Stimulated activated CD8-positive, alpha-beta memory T cell treated with anti-CD3 and anti-CD28 coated beads, Interleukin-12 subunit alpha, Interleukin-12 subunit beta, amount 100 ng/mL, for 1 hour (primary cell): ENCODE data around the gene PCGF2.

Experiments used
- DNase-seq: peaks from one replicate; pipeline ENCODE4 v3.0.0-alpha.2; 2020; ENCODE audit warnings: low read depth

PCGF2 gene

DNA sequence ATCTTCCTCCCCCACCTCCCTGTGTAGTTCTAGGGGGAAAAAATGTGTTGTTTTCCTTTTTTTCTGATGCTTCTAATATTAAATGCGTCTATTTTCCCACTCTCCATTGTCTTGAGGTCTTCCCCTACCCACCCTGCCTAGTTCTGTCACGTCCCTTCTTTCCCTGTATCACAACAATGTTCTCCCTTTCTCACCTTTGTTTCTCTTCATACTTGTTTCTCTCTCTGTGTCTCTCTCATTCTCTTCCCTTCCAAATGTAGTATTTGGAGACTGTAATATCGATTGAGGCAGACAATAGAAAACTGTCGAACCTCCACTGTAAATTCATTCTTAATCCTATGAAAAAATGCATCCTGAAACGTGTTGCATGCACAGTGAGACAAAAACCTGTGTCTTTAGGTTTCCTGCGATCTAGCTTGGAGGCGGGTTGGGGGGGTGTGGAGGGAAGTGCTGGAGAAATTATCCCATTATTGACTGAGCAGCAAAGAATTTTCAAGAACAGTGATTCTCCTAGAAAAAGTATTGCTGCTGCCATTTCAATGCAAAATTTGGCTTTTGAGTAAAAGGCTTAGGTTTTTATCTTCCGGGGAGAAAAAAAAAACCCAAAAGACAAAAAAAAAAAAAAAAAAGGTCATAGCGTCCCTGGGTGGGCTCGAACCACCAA, 3.1 kb upstream of the PCGF2 start:
- no peak for DNase-seq

DNA sequence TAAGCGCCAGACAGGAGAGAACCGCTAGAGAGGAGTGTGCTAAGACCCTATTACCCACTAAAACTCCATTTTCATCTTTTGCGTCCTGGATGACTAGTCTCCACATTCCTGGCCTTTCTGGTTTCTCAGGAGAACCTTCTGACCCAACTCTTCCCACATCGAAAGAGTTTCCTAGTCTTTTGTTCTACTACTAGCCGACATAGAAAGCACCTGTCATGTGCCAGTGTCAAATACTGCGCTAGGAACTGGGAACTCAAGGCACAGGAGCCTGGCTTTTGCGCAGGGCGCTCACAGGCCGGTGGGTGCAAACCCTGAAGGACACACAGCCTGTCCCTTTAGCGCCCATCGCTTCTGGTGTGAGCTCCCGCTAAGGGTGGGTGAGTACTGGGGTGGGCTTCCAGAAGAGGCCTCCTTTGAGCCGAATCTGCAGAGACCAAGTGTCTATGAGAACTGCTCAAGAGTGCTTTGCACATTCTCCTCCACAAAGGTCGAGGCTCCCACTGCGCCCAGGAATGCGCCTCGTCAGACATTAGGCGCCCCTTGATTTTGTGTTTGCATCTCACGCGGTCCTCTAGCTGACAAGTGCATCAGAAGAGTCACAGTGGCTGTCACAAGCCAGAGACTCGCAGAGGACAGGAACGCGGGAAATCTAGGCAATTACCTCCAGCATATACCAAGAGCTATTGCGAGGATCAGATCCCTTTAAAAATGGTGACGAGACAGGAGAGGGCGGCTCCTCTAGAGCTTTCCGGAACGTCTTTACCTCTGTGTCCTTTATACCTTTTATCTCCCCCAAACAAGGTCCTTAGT, 2.4 kb upstream of the PCGF2 start:
- no peak for DNase-seq

DNA sequence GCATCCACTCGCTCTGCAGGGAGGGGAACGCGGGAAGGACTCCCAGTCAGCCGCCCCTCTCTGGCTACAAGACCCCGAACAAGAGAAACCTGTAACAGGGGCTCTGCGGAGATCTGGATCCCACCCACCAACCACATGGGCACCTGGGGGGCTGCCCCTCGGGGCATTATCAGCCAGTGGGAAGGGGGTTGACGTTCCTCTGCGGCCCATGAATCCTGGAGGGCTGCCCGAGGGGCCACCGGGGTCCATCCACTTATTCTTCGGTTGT, 1.8 kb upstream of the PCGF2 start:
- no peak for DNase-seq

DNA sequence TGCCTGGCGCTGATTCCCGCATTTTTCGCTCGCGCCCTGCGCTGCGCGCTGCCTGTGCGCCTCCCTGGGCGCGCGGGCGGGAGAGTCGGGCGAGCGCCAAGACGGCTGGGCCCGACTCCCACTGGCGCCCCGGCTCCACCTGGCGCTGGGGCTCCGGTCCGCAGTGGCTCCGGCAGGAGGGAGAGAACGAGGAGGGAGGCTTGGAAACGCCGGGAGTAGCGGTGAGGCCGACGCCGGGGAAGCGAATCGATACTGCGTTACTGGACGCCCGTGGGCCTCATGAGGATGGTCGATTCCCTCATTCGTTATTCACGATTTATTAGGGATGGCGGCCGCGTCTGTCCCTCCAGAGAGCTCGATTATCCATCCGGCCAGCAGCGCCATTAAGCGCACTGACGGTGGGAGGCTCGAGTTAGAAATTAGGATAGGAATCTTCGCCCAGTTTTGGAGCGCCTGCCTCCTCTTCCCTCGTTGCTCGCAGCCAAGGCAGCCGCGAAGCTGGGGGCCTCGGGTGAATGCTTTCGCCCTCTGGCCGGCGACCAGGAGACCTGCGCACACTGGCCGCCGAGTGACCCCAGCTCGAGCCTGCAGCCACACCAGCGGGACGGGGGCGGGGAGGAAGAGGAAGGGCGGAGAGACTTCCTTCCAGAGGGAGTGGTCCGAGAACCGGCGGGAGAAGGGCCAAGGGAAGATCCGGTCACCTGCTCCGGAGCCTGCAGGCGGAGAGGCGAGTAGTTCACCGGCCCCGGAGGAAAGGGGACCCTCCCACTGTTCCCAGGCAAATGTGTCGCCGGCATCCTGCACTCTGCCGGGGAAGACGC, 1.3 kb upstream of the PCGF2 start:
- DNase-seq, result no peak

DNA sequence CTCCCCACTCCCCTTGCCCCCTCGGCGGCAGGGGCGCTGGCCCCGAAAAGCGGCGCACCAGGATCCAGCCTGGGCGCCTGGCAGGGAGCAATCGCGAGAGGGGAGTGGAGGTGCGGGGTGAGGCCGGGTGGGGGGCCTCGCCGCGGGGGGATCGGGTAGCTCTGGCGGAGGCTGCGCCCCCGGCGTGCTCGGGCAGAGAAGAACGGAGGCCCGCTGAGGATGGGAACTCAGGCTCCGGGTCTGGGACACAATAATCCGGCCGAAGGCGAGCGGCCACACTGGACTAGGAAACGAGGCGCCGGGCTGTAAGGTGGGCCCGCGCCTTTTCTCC, 721 bp upstream of the PCGF2 start:
- DNase-seq, result no peak

DNA sequence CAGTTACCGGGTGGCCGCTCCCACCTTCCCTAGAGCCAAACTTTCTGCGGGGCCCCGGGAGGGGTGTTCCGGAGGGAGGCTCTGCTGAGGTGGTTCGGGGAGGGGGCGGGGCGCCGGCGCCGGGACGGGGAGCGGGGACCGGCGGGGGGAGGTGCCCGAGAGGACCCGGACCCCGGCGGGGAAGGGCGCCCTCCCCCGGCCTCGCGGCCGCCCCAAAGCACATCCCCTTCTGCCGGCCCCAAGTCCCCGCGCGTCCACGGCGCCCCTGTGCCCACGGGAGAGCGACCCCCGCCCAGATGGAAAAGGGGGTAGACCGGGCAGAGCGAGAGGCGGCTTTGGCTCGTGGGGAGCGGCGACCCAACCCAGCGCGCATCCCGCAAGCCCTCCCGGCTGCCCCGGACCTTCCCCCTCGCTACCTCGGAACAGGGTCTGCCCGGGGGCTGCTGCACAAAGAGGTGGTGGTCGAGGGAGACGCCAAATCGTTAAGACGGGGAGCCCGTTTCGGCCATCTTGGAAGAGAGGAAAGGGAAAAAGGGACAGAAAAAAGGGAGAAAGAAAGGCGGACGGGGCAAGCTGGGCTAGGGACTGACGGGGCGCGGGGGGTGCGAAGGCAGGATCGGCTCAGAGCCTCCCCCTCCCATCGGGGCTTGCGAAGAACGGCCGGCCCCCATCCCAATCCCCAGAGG, 530 bp downstream of the PCGF2 start:
- DNase-seq, result no peak

DNA sequence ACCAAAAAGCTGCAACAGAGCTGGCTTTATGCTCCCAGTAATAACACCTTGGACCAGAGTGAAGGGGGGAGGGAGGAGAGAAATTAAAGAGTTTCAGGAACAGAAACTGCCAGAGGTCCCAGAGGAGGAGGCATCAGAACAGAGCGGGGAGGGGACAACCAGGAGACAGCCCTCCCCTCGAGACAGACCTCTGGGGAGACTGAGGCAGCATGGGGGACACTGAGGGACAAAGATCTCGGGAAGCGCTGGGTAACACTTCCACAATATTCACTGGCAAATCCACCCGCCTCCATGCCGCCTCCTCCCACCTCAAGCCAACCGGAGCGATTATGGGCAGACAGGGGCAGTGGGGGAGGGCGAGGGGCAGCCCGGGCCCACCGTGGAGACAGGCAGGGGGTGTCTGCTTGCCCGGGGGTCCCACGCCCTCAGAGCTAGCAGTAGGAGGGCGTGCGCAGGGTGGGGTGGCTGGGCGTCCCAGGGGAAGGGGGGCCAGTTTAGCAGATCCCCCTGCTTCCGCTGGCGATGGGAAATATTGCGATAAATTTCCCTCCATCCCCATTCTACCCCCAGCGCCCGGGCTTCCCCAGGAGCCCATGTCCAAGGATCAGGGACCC, 1.2 kb downstream of the PCGF2 start:
- no peak for DNase-seq

DNA sequence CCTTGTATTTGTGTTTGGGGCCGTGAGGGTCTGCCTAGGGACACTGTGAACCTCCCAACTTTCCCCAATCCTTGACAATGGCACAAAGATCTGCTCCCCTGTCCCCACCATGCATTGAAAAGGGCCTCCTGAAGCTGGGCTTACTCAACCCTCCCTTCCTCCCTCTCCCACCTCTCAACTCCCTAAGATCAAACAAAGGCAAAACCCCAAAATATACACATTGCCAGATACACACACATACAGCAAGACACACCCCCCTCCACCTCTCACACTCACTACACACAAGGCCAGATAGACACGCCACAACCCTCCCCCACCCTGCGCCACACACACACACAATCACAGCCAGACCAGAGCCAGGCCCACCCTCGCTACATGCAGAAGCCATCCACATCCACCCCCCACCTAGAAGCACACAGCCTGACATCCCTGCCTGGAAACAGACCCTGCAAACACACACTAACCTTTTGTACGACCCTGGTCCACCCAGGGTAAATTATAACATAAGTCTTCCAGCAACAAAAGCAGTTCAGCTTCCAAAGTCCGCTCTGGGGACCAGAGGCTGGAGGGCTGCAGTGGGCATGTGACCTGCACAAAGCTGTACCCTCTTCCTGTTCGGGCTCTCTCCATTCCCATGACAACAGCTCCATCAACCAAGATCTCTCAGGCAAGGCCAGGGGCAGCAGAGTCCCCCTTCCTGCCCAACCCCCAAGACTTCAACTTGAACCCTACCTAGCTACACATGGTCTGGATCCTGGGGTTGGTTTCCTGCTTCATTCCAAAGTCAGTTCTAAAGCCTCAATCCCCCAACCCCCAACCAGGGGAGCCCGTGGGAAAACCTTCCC, 1.9 kb downstream of the PCGF2 start:
- DNase-seq, result no peak

DNA sequence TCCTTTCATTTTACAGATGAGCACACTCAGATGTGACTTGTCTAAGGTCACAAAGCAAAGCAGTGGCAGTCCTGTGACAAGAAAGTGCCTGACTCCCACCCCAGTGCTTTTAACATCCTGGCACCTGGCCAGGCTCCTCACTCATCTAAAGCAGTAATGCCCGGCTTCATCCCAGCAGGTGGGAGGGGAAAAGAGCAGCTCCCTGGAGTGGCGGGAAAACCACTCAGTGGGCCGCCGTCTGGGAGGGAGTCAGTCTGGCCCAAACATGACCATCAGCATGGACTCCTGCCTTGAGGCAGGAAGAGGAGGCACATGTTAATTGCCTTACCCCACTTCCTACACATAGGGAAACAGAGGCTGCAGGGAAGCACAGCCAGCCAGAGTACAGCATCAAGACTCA, 2.6 kb downstream of the PCGF2 start:
- no peak for DNase-seq

DNA sequence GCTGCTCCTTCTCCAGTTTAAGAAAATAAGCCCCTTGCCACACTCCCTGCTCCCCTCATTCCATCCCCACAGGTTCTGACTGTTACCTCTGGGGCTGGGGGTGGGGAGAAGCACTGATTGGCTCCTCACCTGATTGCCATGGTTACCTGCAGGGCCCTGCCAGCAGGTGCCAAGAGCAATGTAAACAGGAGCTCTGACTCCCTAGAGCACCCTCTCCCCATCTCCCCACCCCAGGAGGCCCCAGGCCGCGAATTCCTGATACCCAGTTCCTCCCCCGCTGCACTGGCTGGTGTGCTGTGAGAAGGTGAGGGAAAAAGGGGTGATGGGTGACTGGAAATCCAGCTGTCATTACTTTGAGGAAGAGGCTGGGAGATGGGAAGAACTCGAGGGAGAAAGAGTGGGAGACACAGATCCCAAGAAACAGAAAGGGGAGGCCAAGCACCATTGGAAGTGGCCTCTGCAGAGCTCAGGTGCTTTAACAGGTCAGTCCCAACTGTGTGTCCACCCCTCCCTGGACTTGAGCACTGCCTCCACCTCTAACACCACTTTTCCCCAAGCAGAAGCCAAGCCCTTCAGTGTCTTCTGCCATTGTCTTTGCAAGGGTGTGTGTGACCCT, 4.5 kb downstream of the PCGF2 start:
- no peak for DNase-seq

DNA sequence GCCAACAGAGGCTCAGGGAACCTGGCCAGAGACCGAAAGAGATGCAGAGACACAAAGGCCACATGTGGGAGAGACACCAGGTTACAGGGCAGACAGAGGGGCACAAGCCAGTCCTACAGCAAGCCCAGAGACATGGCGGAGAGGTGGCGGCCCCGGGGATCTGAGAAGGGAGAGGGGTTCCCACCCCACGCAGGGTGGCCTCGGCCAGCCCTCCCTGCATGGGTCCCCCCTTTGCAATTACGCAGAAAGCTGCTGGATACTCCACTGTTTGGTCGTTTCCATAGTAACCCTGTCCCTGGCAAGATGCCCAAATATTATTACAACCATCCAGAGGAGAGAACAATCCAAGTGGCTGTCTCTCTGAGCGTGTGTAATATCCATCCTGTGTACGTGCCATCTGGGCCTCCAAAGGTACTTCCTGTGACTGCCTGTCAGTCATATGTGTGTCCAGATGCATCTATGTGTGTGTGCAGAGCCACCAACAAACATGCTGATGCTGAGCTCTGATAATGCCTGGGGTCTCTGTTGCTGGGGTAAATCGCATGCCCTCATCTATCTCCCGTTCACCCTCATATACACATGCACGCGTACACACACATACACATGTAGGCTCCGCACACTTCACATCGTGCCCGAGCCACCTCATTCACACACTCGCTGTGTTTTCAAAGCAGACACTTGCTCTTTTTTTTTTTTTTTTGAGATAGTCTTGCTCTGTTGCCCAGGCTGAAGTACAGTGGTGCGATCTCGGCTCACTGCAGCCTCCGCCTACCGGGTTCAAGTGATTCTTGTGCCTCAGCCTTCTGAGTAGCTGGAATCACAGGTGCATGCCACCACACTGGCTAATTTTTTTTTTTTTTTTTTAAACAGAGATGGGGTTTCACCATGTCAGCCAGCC, 5.5 kb downstream of the PCGF2 start:
- no peak for DNase-seq

DNA sequence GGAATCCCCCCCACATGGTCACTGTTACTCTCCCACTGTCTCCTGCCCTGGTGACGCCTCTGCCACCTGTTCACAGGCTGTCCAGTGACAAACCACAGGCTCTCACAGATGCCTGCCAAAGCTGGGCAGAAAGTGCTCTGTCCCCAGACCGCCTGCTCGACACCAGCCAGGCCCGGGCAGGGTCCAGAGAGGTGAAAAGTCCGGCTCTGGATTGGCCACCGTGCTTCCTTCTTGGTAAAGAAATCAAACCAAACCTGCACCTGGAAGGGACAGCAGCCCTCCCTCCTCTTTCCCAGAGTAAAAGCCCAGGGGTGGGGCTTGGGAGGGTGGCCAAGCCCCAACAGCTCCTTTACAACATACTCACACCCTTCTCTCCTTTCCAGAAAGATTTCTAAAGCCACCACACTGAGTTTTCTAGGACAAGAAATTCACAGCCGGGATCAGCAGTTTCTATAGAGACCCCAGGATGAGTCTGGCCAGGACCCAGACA, 6.2 kb downstream of the PCGF2 start:
- DNase-seq, result no peak

DNA sequence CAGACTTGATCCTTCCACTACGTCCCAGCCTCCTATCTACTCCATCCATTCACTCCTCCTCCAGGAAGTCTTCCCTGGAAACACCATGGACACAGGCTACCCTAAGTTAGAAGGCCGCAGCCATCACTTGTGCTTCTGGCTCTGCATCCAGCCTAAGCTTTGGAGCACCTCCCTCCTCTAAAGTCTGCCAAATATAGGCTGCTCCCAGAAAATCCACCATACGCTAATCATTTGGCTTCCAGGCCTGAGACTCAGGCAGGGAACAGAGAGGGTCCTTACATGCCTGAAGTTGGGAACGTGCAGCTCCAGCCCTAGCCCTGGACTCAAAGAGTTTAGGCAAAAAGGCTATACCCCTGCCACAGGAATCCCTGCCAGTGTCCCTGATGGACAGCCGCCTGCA, 6.7 kb downstream of the PCGF2 start:
- DNase-seq, result no peak

DNA sequence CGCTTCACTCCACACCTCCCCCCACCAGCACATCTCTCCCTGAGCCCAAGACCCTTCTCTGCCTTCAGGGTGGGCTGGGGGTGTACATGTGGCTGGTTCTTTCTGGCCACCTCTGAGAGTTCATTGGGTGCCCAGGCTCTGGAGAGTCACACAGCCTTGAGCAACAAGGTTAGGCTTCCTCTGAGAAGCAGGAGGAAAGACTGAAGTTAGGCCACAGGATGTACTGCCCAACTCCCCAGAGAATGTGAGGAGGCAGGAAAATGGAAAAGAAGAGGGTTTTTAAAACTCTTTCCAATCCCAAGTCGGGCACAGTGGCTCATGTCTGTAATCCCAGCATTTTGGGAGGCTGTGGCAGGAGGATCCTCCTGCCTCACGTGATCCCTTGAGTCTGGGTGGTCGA, 7.3 kb downstream of the PCGF2 start:
- DNase-seq, result no peak

DNA sequence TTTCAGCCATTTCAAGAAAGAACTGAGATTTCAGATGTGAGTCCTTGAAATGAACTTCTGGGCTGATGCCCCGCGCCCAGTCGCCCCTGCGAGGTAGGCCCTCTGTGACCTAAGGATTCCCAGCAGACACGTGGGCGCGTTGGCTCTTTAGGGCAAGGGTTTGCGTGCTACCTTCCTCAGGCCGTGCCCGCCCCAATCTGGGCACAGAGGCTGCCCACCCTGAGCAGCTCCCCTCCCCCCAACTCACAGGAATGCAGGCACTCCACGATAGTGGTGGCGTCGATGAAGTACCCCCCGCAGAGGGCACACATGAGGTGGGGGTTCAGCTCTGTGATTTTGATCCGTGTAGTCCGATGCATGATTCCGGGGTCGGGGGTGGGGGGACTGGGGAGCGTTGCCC, 8.1 kb downstream of the PCGF2 start:
- no peak for DNase-seq

DNA sequence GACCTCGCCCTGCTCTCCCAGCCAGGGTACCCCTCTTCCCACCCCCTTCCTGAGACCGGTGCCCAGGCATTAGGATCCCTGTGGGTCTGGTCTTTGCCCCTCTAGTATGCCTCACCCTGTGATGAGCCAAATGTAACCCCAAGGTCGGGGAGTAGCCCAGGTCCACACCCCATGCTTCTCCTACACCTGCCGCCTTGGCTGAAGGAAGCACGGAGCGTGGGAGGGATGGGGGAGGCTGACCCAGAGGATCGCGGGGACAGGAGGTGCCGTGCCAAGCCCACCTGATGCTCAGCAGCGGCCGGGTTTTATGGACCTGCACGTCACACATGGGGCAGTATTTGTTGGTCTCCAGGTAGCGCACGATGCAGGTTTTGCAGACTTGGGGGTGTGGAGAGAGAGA, 8.8 kb downstream of the PCGF2 start:
- no peak for DNase-seq

DNA sequence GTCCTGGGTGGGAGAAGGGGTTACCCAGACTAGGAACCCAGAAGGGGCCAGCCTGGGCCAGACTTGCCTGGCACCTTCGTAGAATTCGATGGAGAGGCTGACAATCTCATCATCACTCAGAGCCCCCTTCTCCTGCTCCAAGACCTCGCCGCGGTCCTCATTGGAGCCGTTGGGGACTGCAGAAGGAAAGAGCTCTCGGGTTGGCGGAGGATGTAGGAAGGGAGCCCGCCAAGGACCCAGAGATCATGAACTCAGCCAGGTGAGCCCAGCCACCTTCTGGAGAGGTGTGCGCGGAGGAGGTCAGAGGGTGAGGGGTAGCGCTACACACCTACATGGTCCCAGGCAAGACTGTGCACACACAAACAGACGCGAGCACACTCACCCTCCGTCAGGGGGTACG, 9.4 kb downstream of the PCGF2 start:
- no peak for DNase-seq

DNA sequence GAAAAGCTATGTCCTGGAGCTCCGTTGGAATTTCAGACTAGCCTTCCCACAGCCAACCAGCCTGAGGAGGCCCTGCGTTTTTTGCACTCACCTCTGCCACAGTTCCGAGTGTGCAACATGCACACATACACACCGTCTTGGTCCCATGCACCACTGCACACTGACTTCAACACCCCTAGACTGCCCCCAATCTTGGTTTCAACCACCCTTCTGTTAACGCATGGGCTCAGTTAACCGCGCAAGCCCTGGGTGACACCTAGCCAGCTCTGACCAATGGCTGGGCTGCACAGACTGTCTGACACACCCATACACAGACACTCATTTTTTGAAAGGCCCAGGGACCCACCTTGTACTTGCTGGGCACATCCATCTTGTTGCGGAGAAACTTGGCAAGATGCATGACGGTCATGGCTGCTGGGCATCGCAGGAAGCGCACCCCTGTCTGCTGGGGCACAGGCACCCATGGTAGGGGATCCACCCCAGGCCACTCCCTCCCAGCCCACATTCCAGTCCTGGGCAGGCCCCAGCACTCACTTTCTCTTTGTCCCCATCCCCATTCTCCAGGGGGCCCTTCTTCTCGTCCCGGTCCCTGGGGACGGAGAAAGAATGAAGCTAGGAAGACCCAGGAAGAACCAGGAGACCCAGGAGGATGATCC, 10.0 kb downstream of the PCGF2 start:
- DNase-seq, result no peak
